GM08714 (cell line): ENCODE measurements around the gene ZNF691.
"Not testable (repeated sequence)": the region's sequence is repeated elsewhere in the genome, so short reads cannot be mapped to it uniquely, and the experiment has no call there.

Source experiments
- H3K4me3 ChIP-seq: fragments of 200-500 bp; sonication (Bioruptor generic); 2 replicates; pipeline ENCODE4 v1.5.1; 2014; ENCODE audit warnings: mild to moderate bottlenecking, low read length, inconsistent platforms
- ZNF274 ChIP-seq: IDR thresholded peaks from 2 replicates; pipeline ENCODE4 v1.6.1; 2012; ENCODE audit warnings: mild to moderate bottlenecking, low read depth, low read length

Gene ZNF691

DNA sequence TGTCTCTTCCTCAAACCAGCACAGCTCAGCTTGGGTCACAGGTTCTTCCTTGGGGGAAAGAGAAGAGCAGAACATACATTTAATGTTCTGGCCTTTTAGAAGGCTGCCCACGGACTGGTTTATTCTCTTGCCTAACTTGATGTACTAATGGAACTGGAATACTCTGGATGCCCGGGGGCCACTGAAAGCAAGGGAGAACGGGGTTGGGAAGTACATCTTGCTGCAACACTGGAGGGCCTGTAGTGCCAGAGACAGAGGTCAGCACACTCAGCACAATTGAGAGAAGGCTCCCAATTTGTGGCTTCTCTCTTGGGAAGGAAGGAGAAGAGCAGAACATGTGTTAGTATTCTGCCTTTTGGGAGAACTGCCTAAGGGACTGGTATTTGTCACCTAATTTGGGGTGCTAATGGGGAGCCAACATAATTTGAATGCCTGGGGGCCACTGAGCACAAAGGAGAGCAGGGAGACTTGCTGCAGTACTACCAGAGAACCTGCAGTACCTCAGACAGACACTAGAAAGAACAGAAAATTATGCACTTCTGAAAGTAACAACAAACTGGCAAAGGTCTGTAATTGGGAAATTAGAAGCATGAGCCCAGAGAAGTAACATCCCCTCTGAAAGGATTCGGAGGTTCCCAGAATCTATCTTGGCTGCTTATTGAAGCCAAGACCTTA is 14.1 kb downstream of the ZNF691 start:
- TF ChIP-seq ZNF274, result no peak
- no peak overlapping the region for H3K4me3 ChIP-seq

DNA sequence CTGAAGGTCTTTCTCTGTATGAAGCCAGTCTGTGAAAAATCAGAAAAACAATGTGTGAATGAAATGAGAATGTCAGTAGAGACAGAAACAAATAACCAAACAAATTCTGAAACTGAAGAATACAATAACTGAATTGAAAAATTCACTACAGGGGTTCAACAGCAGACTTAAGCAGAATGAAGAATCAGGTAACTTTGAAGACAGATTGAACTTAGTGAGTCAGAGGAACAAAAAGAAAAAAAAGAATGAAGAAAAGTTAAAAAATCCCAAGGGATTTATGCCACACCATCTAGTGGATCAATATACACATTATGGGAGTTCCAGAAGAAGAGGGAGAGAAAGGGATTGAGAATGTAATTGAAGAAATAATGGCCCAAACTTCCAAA is 14.6 kb downstream of the ZNF691 start:
- no peak overlapping the region for H3K4me3 ChIP-seq
- TF ChIP-seq ZNF274, result no peak

DNA sequence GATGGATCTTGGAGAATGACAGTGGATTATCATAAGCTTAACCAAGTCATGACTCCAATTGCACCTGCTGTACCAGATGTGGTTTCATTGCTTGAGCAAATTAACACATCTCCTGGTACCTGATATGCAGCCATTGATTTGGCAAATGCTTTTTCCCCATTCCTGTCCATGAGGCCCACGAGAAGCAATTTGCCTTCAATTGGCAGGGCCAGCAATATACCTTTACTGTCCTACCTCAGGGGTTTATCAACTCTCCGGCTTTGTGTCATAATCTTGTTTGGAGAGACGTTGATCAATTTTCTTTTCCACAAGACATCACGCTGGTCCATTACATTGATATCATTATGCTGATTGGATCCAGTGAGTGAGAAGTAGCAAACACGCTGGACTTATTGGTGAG is 20.1 kb downstream of the ZNF691 start:
- H3K4me3 ChIP-seq, result no peak overlapping the region
- TF ChIP-seq ZNF274, result no peak

DNA sequence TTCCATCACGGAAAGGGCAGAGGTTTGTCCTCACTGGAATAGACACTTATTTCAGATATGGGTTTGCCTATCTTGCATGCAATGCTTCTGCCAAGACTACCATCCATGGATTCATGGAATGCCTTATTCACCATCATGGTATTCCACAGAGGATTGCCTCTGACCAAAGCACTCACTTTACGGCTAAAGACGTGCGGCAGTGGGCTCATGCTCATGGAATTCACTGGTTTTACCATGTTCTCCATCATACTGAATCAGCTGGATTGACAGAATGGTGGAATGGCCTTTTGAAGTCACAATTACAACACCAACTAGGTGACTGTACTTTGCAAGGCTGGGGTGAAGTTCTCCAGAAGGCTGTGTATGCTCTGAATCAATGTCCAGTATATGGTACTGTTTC is 22.1 kb downstream of the ZNF691 start:
- not testable (repeated sequence) for H3K4me3 ChIP-seq

DNA sequence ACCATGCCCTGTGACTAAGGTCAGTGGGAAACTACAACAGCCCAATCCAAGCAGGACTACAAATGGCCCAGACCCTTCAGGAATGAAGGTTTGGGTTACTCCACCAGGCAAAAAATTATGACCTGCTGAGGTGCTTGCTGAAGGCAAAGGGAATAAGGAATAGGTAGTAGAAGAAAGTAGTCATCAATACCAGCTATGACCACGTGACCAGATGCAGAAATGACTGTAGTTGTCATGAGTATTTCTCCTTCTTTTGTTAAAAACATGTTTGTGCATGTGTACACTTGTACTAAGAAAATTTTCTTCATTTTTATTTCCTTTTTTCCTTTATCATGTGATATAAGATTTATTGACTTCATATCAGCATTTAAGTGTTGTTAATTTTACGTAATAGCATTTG is 22.8 kb downstream of the ZNF691 start:
- not testable (repeated sequence) for H3K4me3 ChIP-seq

DNA sequence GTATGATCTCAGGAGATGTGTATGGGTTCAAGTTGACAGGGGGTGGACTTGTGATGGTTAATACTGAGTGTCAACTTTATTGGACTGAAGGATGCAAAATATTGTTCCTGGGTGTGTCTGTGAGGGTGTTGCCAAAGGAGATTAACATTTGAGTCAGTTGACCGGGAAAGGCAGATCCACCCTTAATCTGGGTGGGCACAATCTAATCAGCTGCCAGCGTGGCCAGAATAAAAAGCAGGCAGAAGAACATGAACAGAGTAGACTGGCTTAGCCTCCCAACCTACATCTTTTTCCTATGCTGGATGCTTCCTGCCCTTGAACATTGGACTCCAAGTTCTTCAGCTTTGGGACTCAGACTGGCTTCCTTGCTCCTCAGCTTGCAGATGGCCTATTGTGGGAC is 23.3 kb downstream of the ZNF691 start:
- H3K4me3 ChIP-seq, result not testable (repeated sequence)

DNA sequence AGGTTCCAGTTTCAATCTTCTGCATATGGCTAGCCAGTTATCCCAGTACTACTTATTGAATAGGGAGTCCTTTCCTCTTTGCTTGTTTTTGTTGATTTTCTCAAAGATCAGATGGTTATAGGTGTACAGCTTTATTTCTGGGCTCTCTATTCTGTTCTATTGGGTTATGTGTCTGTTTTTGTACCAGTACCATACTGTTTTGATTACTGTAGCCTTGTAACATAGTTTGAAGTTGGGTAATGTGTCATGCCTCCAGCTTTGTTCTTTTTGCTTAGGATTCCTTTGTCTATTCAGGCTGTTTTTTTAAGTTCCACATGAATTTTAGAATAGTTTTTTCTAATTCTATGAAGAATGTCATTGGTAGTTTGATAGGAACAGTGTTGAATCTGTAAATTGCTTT is 26.7 kb downstream of the ZNF691 start:
- not testable (repeated sequence) for H3K4me3 ChIP-seq

DNA sequence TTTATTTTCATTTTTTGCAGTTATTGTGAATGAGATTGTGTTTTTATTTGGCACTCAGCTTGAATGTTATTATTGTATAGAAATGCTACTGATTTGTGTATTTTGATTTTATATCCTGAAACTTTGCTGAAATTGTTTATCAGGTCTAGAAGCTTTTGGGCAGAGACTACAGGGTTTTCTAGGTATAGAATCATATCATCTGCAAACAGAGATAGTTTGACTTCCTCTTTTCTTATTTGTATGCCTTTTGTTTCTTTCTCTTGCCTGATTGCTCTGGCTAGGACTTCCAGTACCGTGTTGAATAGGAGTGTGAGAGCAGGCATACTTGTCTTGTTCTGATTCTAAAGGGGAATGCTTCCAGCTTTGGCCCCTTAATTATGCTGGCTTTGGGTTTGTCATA is 27.3 kb downstream of the ZNF691 start:
- TF ChIP-seq ZNF274, result no peak
- no peak overlapping the region for H3K4me3 ChIP-seq

DNA sequence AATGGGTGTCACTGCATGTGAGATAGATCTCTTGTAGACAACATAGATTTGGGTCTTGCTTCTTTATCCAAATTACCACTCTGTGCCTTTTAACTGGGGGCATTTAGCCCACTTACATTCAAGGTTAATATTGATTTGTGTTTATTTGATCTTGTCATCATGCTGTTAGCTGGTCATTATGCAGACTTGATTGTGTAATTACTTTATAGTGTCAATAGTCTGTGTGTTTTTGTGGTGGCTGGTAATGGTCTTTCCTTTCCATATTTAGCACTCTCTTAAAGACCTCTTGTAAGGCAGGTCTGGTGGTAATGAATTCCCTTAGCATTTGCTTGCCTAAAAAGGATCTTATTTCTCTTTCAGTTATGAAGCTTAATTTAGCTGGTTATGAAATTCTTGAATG is 29.6 kb downstream of the ZNF691 start:
- TF ChIP-seq ZNF274, result no peak
- H3K4me3 ChIP-seq, result no peak overlapping the region

DNA sequence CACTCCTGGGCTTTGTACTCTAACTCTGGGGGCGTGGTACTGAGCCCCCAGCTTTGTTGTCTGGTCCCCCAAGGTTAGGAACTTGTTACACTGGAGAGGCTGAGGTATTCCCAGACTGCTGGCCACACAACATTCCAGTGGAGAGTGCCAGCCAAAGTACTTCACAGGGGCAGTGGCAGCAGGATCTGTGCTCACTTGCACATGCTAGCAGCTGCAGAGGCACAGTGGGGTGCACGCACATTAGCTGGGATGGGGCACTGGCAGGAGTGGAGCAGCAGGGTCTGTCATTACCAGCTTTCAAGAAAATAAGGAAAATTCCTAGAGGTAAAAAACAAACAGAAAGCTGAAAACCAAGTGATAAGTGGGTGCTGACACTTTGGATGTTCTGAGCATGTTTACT is 31.0 kb downstream of the ZNF691 start:
- no peak overlapping the region for H3K4me3 ChIP-seq
- TF ChIP-seq ZNF274, result no peak

DNA sequence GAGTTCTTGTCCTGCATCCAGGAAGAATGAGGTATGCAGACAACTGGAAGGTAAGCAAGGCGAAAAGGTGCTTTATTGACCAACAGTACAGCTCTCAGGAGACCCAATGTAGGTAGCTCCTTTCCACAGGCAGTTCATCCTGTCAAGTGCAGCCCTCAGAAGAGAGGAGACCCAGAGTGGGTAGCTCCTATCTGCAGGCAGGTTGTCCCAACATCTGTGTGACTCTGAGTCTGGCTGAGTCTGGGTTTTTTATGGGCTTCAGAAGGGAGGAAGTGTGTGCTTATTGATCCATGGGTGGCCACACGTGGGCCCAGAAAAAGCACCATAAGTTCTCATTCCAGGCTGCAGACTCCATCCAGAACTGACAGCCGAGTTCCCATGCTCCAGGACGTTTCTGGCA is 34.0 kb downstream of the ZNF691 start:
- H3K4me3 ChIP-seq, result no peak overlapping the region
- TF ChIP-seq ZNF274, result no peak

DNA sequence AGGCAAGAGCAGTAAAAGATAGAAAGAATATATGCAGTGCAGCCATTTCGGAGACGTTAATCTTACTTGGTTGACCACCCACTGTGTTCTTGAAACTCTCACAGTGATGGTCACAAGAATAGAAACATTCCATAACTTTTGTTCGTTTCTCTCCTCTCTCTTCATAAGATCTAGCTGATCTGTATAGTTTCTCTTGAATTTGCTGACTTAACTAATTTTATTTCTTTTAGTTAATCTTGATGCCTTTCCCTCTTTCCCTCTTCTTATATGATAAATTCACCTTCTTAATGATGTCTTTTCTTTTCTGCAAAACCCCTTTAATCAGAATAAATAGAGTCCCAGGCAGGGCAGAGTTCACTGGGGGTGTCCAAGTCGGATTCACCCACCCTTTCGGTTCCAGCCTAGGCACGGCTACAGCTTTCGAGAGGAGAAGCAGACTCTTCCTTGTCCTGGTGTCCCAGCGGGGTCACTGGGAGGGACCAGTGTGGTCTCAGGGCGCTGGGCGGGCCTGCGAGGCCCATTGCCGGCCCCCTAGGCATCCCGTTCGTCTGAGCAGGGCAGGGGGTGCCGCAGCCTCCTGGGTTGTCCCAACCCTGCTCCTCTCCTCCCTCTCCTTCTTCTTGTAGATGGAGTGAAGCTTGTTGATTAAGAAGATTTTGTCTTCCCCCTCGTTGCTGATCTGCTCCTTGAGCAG is 39.8 kb downstream of the ZNF691 start:
- TF ChIP-seq ZNF274, result no peak
- H3K4me3 ChIP-seq, result no peak overlapping the region

DNA sequence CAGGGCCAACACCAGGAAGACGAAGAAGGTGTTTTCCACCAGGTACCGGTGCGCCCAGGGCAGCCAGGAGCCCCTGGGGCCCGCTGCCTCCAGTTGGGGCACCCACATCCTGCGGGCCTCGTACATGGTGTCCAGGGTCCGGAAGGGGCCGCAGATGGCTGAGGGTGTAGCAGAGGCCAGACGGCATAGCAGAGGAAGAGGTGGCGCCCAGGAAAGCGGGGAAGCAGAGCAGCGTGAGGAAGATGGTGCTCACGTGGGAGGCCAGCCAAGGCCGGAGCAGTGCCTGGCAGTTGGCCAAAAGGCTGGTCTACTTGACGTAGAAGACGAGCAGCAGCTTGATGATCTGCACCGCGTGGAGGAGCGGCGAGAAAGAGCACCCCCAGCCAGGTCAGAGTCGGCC is 40.4 kb downstream of the ZNF691 start:
- H3K4me3 ChIP-seq, result no peak overlapping the region
- TF ChIP-seq ZNF274, result no peak

DNA sequence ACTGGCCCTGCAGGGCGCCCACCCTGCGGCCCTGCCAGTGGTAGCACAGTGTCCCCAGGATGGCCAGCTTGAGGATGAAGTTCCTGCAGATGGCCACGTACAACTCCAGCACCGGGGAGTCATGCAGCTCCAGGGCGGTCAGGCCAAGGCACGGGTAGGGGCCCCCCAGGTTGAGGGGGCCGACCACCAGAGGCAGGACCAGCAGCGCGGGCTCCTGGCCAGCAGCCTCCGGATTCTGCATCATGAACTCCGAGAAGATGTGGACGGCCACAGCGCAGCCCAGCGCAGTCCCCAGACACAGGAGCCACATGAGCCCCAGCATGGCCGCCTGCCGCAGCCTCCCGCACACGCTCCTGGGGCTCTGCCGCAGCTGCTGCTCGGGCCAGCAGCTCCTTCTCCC is 41.0 kb downstream of the ZNF691 start:
- no peak for TF ChIP-seq ZNF274
- no peak overlapping the region for H3K4me3 ChIP-seq

DNA sequence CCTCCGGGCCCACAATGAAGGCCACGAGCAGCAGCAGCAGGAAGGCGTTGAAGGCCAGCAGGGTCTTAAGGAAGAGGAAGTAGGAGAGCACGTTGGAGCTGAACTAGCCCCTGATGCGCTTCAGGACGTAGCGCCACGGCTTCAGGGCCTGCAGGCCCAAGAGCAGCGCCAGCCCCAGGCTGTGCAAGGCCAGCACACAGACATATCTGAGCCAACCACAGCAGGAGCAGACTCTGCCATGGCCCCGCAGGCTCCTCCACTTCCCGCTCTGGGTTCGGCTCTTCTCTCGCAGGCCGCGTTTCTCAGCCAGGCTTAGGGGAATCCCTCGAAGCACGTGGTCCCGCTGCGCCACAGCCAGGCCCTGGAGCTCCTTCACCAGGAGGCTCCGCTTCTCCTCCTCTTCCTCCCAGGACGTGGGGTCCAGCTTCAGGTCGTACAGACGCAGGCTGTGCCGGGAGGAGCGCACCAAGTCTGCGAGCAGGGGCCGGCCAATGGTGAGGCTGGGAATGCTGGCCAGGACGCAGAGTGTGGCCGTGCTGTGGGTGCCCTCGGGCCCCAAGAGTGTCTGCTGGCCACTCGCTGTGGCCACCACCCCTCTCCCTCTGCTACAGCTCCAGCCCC is 41.7 kb downstream of the ZNF691 start:
- no peak overlapping the region for H3K4me3 ChIP-seq
- no peak for TF ChIP-seq ZNF274

DNA sequence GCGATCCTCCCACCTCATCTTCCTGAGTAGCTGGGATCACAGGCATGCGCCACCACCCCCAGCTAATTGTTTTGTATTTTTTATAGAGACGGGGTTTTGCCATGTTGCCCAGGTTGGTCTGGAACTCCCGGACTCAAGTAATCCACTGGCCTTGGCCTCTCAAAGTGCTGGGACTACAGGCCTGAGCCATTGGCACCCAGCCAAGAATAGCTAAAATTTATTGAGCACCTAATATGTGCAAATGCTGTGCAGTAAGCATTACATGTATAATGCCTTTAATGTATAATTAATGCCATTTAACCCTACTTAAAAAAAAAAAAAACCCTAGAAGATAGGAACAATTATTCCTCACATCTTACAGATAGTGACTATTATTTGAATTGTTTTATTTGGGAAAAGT is 42.9 kb downstream of the ZNF691 start:
- no peak for TF ChIP-seq ZNF274
- H3K4me3 ChIP-seq, result no peak overlapping the region
